H1 (cell line): ENCODE data around the gene PNPLA1. TPM values are rescaled to one million over a fixed set of nuclear protein-coding genes. Genes with fewer than 3 reads are reported as not detected.

Experiments used
- GABPA ChIP-seq: IDR thresholded peaks from 2 replicates; pipeline ENCODE4 v1.6.1; 2011; ENCODE audit warnings: mild to moderate bottlenecking, low read length, moderate library complexity, borderline replicate concordance; ENCODE audit not compliant: insufficient read depth
- SP1 ChIP-seq: IDR thresholded peaks from 2 replicates; pipeline ENCODE4 v1.6.1; 2011; ENCODE audit warnings: low read depth, low read length
- polyA plus RNA-seq, 7 experiments: library from polyadenylated mRNA; depleted of rRNA in 3 of 7; stranded (reverse) in 5 of 7; unstranded in 2 of 7; fragments of >200 nt in 5 of 7; fragments of 200-250 nt in 2 of 7; gene quantifications; 1 replicate in 5 of 7; 2 replicates in 1 of 7; 4 replicates in 1 of 7; pipeline versions ENCODE4 v1.2.1 to v1.2.3, GENCODE V29; 2011 to 2013; ENCODE audit warnings: missing spikeins in 2 of 7, mixed read lengths in 2 of 7
- total RNA-seq: library from RNA; stranded (reverse); fragmentation: NEBNext Ultra II Directional; extraction: Animal tissue kit (Norgen Biotek cat#: 25700); gene quantifications from 2 replicates; pipeline ENCODE4 v1.2.1, GENCODE V29; 2021

The PNPLA1 gene
- total and polyA plus RNA-seq, 2 of the 8 experiments (the other 6 are each of a cell fraction or from before 2014, with no cell fraction given), result not detected

- TF ChIP-seq GABPA (no peak), SP1 (no peak)
Measured at GRCh38 chr6:36336779-36337241, 67.0 kb downstream of the PNPLA1 start, which contains the start of gene BNIP5 (continued).
